Stimulated activated CD4-positive, alpha-beta T cell treated with anti-CD3 and anti-CD28 coated beads, Interleukin-12 subunit alpha, Interleukin-12 subunit beta, amount 100 ng/mL, for 4 hours (primary cell): ENCODE measurements around the gene FYB1.

ENCODE experiments used
- DNase-seq: peaks from one replicate; pipeline ENCODE4 v3.0.0-alpha.2; 2020

FYB1 gene

DNA sequence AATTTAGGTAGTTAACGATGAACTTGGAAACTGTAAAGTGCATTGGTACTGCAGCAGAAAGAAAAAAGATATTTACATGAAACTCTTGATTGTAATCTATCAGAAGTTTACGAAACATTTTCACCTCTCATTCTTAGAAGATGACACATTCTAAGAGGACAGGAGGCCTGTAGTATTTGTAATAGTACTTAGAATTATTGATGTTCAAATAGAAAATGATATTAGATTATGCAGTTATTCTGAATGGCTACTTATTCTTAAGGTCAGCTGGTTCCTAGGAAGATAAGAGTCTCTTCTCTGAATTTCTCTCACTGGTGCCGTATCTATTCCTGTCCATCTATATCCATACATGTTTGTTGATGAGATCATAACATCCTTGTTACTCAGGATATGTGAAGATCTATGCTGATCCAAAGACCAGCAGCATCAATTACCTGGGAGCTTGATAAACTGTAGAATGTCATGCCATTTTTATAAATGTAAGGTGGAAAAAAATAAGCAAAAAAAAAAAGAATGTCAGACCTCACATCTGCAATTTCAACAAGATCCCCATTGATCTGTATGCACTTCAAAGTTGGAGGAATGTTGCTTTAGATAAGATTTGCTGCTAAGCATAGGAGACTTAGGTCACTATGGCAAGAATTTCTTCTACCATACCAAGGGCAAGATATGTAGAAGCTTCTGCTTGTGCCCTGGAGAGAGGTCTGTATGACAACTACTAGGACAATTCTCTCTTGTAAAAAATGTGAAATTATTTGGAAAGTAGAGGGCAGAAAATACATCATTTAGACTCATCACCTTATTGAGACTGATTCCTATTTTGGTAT lies 102.8 kb downstream of the FYB1 start:
- no peak for DNase-seq

DNA sequence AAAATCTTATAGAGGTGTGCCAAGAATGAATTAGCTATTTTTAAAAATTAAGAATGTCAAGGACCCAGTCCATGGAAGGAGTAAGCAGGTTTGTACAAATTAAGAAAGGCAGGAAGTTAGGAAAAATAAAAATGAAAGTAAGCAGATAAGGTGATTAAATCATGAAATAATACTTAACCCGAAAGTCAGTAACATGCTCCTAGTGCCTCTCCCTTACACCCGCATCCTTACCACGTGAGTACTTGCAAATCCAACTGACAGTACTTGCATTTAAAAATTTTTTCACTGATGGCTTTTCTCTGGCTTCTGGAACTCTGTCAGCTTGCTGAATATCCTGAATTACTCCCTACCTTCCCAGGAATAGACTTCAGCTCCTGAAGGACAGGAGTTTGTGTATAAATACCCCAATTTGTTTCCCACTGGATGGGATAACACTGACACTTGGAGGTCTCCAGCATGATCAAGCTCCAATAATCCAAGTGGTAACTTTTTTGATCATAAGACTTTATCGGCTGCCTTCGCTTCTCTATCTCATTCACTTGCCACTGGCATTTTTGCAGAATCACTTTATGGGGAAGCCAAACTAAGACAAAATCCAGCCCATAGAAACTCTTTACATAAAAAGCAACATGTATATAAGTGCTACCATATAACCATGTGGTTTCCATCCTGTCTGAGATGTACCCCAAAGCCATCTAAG lies 103.6 kb downstream of the FYB1 start:
- DNase-seq: no peak

DNA sequence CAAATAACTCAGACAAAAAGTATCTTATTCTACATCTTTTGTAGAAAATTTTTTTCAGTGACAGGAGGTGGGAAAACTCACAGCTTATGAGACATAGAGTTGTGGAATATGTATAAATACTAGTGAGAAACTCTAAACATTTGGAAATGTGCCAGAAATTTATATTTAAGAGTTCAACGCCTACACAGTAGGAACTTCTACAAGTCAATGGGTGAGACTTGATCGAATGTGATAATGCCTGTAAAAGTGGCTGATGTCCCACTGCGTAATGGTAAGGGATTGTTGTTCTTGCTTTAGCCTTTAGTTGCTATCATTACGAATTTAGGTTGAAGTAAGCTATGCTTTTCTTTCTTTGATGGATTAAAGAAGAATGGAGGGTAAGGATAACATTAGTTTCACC lies 105.2 kb downstream of the FYB1 start:
- DNase-seq: no peak

DNA sequence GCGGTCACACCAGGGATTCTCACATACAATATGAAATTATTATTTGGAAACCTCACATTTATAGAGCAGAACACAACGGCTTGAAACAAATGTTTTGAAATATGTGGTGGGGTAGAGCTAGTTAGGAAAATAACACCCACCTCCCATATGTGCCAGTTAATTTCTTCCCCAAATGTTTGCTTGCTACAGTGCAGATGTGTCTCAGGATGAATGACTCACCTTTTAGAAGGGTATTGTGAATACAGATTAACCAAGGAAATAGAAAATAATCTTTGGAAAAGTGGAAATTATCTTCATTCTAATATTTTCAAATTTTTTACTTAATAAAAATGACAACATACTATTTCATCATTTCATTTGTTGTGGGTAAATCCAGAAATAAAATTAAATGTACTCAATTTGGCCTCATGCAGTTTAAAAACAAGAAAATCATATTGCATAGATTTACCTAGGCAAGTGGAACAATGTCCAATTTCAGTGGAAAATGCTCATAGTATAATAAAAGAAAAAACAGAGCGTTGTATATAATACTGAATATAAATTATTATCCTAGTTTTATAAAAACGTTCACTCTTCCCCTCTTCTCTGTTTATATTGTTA lies 105.9 kb downstream of the FYB1 start:
- no peak for DNase-seq

DNA sequence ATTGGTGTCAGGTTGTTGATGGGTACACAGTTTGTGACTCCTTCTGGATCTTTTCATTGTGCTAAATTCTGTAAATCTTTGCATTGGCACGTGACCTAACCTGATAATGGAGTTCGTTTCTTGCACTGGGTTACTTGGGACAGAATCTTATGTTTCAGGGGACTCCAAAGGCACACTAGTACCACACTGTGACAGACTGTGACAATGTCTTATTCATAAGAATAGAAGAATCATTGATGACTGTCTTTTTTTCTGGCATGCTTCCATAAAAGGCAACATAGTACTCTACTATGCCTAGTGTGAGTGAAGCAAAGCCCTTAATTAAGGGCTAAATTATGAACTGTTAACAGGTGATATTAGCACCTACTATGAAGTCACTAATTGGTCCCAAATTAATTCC lies 109.8 kb downstream of the FYB1 start:
- DNase-seq: no peak

DNA sequence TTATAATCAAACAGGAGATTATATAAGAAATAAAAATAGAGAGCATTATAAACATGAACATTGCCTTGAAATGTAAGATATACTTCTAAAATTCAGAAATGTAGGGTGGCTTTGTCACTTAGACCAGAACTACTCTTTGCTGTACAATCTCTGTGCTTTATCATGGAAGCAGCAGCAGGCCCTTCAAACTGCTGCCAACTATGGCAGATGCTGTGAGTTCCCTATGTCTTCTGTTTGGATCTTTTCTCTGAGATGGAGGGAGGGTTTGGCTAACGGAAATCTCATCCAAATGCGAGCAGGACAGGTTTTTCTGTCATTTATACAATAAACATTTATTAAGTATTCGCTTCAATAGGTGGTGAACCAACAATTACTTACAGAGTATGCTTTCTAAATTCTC lies 110.4 kb downstream of the FYB1 start:
- no peak for DNase-seq

DNA sequence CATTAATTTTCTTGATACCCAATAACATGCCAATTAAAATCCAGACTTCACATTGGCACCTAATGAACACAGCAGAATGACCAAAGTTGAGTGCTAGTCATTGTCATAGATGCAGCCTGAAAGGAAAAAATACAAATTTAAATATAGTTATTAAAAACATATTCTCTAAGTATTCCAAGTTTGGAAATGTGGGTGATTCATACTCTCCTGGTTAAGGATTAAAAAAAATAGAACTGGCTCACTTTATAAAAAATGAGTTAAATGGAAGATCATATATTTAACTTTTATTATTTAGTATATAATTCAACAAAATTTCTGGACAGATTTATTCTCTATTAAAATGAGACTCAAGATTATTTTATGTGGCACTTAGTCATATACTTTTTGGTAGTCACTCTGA lies 112.0 kb downstream of the FYB1 start:
- no peak for DNase-seq

DNA sequence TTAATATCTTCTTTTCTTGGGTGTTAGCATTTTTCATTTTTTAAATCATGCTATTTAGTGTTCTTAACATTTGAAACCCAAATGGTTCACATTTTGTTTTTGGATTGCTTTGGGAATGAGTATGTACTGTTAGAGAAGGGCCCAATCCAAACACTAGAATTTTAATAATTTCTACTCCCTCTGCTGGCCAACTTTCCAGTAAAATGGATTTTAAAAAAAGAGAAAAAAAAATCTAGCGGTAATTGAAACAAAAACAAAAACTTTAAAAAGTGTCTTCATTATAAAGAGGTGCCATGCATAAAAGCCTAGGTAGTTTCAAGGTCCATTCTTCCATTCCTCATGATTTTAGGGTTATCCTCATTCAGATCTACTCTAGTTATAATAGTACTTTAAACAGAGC lies 113.0 kb downstream of the FYB1 start:
- no peak for DNase-seq

DNA sequence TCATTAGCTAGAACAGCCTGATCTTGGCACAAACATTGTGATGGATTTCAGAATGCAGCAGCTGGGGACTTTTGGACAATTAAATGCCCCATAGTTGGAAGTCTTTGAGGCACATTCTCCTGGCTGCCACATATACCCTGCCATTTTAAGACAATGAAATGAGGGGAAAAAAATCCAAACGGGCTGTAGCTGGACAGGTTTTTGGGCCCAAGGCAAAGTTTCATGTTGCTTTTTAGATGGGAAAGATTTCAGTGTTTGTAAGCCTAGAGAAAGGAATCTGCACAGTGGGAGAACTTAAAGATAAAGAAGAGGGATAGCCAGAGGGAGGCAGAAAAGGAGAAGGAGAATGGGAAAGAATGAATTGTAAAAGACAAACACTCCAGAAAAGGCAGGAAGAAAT lies 115.1 kb downstream of the FYB1 start:
- no peak for DNase-seq

DNA sequence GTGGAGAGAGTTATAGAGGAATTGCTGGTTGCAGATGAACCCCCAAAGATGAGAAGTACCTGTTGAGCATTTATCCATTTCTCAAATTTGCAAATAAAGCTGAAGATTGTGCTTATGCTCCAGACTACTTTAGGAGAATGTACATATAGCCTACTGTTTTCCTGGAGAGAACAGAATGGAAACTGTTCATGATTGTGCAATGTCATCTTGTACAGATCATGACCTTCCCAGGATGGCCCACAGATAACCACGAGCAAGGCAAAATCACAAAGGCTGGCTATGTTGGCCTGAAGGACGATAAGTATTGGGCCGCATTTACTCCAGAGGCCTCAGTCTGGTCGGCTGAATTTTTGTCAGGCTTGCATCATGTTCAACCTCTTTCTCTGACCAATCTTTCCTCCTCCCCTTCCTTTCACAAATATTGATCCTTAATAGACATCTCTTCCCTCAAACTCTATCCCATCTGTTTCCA lies 116.6 kb downstream of the FYB1 start:
- no peak for DNase-seq

DNA sequence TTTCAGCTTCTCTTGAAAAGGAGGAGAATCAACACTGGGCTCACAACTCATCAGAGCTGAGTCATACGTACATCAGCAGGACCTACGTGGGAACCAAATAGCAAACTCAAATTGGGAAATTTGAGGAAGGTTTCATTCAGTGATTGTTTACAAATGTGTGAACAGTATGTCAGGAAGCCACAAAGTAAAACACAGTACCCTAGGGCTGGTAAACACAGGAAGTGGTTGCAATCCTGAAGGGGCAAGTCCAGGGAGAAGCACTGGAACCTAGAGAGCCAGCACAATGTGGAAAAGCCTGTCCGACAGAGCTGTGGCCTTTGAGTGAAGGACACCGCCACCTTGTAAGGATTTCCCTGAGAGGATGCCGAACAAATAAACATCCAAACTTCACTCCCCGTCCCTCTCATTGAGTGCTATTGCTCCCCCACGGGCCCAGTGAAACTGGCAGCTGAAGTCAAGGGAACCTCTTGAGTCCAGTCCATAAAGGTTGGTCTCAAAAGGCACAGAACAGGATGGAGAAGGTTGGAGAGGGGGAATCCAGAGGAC lies 118.4 kb downstream of the FYB1 start:
- DNase-seq: no peak

DNA sequence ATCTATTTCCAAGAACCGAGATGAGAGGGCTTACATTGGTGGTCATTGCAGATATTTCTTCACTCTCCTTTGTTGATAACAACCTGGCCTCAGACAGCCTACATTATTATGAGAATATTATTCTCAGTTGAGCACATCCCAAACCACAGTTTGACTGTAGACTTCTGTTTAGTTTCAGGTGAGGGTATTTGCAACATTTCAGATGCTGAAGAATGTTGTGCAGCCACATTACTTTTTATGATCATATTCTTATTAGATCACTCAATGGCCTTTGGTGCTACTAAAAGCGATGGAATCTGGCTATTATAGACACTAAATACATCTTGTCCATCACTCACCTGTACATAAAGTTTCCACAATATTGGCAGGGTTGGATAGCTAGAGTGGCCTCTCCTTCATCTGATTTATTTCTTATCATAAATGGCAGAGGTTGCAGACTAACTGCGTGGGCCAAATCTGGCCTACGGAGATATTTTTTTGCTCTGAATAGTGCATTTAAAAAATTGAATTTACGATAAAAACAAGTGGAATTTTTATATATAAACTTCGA lies 119.0 kb downstream of the FYB1 start:
- DNase-seq: no peak

DNA sequence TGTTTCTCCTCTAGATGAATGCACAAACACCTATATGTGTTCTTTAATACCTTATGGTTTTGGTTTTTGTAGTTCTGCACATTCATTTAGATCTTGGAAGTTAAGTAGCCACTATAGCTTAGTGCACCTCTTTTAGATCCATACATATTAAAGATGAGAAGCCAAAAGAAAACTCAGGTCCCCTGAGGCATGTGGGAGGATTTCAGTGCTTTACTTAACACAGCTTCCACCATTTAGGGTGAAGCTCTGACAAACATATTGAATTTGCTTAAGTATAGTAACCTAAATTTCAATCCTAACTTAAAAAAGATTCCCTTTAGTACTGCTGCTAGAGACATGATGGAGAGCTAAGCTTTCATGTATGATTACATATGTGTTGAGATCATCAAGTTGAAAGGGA lies 119.5 kb downstream of the FYB1 start:
- no peak for DNase-seq

DNA sequence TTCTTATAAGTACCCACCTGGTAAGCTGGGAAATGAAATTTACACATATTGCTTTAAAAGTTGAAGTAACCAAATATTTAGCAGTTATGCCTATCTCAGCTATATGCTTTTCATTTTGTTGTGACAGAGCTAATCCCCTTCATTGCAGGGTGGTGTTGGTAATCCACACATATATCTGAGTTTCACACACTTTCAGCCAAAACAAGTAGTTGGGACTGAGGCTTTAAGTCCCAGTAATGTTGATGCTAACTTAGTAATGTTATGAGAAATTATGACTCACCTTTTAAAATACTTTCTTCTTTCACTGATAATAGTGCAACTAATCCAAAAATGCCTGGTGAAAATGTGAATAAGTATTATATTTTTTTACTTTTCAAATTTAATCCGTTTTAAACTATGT lies 126.0 kb downstream of the FYB1 start:
- no peak for DNase-seq

DNA sequence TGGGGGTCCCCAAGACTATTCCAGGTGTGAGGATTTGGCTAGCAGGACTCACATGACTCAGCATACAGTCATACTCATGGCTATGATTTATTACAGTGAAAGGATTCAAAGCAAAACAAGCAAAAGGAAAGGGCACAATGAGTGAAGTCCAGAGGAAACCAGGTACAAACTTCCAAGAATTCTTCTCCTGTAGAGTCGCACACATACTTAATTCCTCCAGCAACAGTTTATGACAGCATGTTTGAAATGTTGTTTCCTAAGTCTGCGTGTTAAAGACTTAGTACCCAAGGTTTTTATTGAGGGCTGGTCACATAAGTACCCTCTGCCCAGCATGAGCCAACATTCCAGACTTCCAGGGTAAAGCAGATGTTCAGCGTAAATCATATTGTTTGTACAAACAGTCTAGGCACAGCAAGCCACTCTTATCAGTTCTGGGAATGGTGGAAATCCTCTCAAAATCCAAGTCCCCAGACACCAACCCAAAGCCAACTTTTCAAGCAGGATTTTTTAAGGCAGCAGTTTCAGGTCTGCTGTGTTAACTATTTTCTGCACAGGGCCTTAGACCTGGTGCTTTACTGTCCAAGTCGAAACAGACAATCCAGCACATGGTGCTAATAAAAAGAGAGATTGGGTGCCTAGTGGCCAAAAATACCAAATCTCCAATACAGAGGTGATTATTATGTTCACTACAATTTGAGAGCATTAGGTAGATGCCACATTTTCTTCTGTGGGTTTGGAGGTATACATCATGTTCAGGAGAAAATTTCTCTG lies 126.6 kb downstream of the FYB1 start:
- DNase-seq: no peak

DNA sequence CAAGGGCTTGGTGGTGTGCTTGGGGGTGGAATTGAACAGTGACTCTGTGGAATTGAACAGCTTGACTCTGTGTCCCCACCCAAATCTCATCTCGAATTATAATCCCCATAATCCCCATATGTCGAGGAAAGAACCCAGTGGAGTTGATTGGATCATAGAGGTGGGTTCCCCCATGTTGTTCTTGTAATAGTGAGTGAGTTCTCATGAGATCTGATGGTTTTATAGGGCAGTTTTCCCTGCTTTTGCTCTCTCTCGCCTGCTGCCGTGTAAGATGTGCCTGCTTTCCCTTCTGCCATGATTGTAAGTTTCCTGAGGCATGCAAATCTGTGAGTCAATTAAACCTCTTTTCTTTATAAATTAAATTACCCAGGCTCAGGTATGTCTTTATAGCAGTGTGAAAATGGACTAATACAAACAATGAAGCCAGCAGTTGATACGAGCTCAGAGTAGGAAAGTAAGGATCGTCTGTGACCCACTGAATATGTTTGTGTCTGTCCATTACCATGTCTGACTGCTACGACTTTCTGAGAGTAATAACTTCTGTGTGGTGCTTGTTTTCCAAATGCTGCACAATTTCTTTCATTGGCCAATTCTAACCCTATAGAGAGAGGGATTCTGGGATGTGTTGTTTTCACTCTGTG lies 127.3 kb downstream of the FYB1 start:
- DNase-seq: no peak

DNA sequence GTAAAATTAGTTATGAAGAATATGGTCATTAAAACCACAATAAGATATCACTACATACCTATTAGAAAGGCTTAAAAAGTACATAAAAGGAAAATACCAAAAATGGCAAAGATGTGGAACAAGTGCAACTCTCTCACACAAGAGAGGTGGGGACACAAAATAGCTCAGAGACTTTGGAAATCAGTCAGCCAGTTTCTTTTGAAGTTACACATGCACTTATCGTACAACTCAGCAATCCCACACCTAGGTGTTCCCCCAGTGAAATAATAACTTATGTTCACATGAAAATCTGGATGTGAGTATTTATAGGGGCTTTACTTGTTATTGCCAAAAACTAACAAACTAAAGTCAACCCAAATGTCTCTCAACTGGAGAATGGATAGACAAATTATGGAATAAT lies 135.4 kb downstream of the FYB1 start:
- DNase-seq: no peak

DNA sequence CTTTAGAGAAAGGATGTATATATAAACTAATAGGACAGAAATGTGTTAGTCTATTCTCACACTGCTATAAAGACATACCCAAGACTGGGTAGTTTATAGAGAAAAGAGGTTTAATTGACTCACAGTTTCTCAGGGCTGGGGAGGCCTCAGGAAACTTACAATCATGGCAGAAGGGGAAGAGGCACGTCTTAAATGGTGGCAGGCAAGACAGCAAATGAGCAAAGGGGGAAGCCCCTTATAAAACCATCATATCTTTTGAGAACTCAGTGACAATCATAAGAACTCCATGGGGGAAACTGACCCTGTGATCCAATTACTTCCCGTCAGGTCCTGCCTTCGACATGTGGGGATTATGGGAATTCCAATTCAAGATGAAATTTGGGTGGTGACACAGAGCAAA lies 136.4 kb downstream of the FYB1 start:
- no peak for DNase-seq

DNA sequence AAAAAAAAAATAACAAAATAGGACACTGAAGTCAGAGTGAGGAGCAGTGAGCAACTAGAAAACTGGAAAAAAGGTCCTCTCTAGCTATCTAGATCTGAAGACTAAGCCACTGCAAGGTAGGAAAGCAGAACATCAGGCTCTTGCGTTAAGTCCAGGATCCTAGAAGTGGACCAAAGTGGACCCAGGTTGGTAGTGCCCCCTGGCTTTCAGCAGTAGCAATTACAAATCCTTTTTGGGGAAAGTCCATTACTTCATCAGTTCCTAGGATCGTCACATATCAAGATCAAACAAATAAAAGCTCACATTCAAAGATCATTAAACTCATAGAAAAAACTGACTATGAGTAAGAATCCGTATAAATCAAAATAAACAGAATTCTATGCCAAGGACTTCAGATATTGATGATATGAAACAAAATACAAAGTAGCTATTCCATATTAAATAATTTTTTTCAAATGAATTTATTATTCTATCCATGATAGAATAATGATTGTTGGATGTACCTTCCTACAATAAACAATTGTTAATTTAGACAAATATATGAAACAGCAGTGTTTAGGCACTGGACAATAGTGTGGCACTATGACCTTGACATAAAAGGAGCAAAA lies 138.7 kb downstream of the FYB1 start:
- DNase-seq: no peak

DNA sequence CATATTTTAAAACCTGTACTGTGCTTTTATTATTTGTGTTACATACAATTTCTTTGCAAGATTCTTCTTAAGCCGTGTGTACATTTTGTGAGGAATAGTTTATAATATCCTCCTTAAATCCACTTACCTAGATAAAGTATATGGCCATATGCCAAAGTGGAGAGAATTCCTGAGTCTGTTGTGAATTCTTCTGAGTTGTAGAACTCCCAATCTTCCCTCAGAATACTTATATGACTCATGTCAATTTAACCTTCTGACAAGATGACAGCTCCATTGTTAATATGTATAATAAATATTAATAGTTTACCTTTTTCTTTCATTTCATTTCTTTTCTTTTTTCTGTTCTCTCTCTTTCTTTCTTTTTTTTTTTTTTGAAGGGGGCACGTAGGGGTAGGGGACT lies 139.2 kb downstream of the FYB1 start:
- no peak for DNase-seq

DNA sequence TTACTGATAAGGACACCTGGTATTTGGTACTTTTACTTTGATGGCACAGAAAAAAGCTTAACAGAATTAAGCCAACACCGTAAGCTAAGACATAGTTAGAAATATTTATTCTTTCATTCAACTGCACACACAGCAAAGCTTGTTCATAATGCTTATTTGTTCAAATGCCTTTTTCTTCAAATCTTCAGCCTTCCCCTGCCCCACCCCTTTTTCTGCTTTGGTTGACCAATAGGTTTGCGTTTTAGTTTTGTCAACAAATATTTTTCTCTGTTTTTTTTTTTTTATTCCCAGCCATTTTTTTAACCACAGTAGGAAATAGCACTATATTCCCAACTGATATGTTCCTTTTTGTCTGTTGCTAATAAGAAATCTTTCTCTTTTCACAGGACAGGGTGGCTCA lies 140.2 kb downstream of the FYB1 start:
- DNase-seq: no peak
